MV-4-11 (cell line): Measurements from ENCODE around the gene PLEKHB2.
"Not testable (repeated sequence)": the region's sequence is repeated elsewhere in the genome, so short reads cannot be mapped to it uniquely, and the experiment has no call there.

Experiments used
- DNase-seq: peaks from one replicate; lab custom pipeline; 2025; lab: John Stamatoyannopoulos, UW

The PLEKHB2 gene

DNA sequence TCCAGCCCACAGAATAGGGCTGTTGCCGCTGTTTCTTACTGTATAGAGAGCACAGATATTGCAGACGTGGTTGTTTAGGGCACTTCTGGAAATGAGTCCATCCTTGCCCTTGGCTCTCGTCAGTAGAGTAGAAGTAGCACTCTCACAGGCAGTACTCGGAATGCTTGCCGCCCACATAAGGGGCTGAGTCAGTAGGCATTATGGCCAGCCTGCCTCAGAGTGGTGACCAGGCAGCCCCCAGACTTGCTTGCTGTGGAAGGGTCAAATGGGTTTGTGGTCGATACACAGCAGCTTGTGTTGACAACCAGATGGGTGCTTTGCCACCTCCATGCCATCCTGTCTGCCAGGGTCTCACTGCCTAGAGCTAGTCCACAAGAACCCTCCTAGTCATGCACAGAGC is 38.7 kb downstream of the PLEKHB2 start:
- no peak for DNase-seq

DNA sequence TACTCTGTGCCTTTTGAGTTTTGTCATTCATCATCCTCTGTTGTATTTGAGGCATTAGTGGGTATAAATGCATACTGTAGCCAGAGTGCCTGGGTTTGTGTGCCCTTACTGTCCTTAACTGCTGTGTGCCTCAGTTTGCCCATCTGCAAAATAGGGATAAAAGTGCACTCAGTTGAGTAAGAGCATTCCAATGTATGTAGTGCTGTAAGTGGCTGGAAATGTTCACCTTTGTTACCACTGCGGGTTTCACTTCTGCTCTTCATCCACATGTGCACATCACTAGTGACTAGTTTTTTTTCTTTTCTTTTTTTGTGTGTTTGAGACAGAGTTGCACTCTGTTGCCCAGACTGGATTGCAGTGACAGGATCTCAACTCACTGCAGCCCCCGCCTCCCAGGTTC is 39.9 kb downstream of the PLEKHB2 start:
- peak; percentile 66 for DNase-seq

DNA sequence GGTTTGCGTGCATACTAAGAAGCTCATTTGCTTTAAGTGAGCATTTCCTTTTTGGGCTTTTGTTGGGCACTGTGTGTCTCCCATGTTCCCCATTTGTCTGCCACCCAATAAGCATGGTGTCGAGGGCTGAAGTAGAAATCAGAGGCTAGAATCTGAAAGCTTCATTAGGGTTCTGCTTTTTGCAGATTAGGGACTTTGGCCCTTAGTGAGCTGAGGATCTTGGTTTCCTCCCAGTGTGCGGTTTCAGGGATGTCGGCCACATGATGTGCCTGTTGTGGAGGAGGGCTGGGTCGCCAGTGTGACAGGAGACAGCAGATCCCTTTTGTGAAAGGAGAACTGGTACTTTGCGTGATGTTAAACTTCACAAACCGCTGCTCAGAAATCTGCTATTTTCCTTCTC is 41.1 kb downstream of the PLEKHB2 start:
- DNase-seq = peak; percentile 99

DNA sequence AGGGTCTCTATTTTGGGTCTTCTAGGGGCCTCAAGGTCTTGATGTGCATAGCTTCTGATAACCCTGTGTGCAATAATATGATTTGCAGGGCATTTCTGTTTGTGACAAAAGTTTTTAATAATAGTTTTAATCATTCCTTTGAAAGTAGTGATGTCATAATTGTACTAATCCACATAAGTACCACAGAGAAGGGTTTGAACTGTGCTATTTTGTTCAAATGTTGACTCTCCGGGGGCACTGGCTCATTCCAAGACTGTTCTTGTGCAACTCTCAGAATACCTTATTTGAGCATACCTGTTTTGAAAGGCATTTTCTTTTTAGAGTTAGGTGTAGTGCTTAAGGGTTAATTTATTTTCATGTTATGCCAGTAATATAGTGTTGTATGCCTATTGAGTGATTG is 41.6 kb downstream of the PLEKHB2 start:
- DNase-seq = no peak

DNA sequence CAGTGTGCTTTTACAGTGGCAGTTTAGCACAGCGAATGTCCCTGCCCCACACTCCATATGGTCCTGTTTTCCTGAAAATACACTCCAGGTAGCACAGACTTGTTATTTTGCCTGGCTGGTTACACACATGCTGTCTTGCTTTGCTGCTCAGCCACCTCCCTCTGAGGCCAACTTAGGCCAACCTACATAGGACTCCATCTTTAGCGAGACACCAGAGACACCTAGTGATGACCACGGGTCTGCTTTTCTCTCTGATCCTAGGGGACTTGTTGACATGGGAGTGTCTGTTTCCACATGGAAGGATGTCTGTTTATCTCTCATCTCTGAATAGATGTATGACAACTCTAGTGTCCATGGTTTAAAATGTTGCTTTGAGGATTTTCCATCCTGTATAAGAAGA is 43.3 kb downstream of the PLEKHB2 start:
- no peak for DNase-seq

DNA sequence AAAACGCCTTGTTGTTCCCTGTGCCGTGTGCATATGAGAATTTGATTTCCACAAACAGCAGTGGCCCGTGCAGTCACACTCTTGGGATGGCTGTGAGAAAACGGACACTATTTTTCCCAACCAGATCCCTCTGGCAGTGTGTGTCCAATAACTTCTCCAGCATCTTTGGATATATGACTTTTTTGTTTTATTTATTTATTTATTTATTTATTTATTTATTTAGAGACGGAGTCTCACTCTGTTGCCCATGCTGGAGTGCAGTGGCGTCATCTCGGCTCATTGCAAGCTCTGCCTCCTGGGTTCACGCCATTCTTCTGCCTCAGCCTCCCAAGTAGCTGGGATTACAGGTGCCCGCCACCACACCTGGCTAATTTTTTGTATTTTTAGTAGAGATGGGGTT is 45.0 kb downstream of the PLEKHB2 start:
- DNase-seq = not testable (repeated sequence)

DNA sequence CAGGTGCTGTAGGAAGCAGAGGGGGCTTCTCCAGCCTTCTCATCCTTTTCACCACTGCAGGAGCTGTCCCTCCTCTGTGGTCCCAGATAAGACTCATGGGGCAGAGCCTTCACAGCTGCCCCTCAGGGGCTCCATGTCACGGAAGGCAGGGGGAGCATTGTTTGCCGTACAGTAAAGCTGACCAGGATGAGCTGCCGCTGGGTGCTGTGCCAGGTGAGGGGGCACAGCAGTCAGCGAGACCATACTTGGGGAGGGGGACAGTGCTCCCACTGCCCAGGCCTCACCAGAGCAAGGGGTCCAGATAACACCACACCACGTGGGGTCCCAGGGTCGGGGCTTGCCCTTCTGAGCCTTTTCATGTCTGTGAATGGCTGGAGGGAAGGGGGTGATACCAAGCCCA is 46.3 kb downstream of the PLEKHB2 start:
- DNase-seq = no peak

DNA sequence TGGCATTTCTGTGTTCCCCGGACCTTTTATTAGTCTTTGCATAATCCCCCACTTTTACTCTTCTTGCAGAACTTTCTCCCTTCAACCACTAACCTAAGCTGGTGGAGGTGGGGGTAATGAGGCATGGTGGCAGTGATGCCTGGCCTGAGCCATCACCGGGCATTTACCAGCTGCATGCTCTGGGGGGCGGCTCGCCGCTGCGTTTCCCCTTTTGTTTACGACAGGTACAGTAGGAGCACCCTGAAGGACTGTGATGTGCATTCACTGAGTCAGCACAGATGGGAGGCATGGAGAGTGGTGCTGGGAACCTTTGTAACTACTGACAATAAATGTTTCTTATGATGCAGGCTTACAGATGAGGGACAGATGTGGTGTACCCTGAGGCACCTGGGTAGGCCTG is 46.9 kb downstream of the PLEKHB2 start:
- no peak for DNase-seq

DNA sequence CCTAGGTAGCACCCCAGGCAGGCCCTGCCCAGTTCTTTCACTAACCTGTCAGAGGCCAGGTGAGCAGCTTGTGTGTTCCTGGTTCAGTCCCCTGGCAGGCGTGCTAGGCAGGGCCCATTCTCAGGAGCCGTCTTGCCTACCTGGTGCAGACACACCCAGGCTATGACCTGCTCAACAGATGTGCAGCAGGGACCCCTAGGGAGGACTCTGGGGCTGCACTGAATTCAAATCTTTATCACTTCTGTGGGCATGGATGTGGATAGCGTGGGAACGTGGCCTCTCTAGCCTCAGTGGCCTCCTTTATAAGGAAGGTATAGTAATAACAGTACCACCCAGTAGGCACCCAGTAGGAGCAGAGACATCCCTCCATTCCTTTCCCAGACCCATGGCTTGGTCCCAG is 48.4 kb downstream of the PLEKHB2 start:
- no peak for DNase-seq

DNA sequence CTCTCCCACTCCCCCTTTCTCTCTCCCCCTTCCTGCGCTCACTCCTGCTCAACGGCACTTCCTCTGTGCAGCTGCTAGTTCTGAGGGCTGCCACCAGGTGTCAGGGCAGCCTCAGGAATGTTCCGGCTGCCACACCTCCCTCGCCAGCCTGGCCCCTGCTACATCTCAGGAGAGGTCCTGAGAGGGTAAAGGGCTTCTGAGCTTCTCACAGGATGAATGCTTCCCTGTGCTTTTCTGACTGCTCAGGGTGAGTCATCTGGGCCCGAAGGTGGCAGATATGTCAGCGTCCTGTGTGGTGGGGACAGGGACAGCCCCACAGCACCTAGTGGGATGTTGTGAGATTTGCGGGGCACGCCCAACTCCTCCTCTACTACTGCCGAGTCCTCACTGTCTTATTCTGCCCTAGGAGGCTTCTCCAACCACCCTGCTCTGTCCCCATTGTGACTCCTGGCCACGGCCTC is 49.0 kb downstream of the PLEKHB2 start:
- peak; percentile 48 for DNase-seq

DNA sequence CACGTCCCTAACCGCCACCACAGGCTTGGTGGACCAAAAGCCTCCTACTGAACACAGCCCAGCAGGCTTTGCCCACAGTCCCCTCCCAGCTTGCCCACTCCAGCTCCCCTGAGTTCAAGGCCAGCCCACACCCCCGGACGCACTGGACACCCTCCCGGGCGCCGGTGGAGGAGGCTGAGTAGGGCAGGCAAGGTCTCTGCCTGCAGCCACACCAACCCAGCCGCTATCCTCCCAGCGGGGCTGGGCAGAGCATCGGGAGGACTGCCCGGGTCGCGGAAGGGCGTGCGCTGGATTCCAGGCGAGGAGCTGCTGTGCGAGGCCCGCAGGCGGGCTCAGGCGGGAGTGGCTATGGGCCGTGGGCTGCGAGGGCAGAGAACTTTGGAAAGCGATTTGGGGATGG is 49.5 kb downstream of the PLEKHB2 start:
- DNase-seq = no peak

DNA sequence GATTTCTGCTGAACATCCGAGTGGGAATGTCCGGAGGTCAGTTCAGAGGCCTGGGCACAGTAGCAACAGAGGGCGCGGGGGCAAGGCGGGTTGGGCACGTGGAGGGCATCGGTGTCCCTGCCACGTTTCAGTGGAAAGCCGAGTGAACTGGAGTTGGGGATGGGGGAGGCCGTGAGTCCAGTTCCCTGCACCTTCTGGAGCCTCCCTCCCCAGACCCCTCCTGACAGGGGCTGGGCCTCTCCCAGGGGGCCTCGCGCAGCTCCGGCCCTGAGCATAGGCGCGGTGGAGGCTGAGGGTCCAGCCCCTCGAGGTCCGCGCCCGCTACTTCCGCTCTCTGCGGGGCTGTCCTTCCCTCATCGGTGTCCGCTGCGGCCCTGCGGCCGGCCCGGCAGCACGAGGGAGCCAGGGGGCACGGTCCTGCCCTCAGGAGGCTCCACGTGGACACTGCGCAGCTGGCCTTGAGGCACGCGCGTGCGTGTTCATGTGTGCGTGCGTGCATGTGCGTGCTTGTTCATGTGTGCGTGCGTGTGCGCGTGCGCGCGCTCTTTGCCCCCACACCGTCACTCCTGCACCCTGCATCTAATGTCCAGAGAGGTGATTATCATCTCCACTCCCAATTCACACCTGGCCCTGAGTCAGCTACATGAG is 50.2 kb downstream of the PLEKHB2 start:
- DNase-seq = no peak

DNA sequence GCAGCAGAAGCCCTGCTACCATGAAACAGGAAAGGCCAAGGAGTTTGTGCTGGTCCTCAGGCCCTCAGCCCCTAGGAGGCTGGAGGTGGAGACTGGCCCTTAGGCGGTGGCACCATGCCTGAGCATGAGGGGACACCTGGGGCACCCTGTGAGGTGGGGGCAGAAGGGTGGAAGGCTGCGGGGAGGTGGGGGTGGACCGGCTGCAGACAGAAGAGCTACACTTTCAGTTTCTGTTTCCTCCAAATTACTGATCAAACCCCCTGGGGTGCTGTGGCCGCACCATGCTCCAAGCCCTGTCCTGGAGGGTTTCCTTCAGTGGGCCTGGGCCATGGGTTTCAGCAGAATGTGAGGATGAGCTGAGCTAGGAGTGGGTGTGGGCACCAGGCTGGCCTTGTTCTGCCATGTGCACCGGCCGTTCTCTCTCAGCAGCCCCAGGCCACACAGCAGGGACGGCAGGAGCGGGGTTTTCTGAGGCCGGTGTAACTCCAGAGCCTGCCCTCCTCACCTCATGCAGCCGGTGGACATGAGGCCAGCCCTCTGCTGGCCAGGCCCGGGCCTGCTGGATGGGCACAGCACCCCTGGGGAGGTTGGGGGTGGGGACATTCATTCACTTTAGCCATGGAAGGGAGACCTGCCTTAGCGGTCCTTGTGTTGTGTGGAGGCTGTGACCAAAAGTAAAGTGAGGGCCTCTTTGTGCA is 51.5 kb downstream of the PLEKHB2 start:
- no peak for DNase-seq

DNA sequence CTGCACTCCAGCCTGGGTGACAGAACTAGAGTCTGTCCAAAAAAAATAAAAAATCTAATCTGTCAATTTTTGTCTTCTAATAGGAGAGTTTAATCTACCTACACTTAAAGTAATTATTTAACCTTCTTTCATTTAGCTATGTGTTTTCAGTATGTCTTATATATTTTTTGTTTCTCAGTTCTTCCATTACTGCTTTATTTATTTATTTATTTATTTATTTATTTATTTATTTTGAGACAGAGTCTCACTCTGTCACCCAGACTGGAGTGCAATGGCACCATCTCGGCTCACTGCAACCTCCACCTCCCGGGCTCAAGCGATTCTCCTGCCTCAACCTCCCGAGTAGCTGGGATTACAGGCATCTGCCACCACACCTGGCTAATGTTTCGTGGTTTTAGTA is 60.4 kb downstream of the PLEKHB2 start:
- DNase-seq = not testable (repeated sequence)

DNA sequence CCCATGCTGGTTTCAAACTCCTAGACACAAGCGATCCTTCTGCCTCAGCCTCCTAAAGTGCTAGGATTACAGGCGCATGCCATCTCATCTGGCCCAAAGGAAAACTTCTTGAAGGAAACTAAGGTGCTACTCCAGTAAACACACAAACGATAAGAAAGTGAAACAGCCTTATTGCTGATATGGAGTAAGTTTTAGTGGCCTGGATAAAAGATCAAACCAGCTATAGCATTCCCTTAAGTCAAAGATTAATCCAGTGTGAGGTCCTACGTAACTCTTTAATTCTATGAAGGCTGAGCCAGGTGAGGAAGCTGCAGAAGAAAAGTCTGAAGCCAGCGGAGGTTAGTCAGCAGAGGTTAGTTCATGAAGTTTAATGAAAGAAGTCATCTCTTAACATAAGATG is 63.4 kb downstream of the PLEKHB2 start:
- no peak for DNase-seq

DNA sequence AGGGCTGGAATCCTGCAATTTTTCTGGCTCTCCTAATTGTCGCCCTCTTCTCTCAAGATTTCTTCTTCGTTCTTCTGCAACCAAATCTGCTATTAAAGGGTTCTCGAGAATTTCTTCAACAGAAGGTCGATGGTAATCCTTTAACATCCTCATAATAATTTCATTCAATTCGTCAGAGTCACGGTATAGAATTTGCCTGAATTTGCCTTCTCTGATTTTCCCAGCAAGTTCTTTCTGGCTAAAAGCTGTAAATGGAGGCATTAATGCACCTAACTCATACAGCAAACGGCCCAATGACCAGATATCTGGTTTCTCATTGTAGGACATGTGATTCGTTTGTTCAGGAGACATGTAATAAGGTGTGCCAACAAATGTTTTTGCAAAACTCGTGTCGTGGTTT is 72.9 kb downstream of the PLEKHB2 start:
- not testable (repeated sequence) for DNase-seq

DNA sequence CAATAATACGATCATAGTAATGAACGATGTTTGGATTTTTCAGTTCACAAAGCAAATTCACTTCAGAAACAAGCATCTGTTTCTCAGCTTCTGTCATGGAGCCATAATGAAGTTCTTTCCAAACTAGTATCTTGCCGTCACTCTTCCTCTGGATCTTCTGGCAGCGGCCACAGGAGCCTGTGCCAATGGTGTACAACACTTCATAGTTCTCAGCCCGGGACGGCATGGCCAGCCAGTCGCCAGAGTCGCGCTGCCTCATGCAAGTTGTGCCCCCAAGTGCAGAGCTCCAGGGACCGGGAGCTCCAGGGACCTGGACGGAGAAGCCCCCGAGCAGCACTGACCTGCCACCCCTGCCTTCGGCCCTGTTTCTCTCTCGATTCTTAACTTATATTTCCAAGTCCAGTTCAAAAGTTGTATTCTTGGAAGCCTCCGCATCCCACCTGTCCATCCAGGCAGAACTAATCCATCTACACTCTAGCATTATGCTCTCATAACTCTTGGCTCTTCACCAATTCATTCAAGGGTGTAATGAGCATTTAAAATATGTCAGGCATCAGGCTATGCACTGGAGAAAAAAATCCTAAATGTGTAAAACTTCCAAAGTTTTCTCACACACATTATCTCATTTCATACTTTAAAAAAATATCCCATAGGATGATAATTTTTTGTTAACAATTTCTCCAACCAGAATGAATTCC is 73.7 kb downstream of the PLEKHB2 start:
- DNase-seq = not testable (repeated sequence)

DNA sequence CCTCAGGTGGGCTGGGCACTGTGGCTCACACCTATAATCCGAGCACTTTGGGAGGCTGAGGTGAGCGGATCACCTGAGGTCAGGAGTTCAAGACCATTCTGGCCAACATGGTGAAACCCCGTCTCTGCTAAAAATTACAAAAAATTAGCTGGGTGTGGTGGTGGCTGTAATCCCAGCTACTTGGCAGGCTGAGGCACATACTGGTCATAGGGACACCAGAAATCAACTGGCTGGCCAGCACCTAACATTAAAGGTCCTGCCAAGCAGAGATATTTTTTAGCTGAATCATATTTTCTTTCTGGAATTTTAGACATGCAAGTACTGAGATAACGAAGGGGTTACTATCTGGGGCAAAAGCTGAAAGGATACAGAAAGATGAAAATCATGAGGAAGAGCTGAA is 76.3 kb downstream of the PLEKHB2 start:
- DNase-seq = not testable (repeated sequence)

DNA sequence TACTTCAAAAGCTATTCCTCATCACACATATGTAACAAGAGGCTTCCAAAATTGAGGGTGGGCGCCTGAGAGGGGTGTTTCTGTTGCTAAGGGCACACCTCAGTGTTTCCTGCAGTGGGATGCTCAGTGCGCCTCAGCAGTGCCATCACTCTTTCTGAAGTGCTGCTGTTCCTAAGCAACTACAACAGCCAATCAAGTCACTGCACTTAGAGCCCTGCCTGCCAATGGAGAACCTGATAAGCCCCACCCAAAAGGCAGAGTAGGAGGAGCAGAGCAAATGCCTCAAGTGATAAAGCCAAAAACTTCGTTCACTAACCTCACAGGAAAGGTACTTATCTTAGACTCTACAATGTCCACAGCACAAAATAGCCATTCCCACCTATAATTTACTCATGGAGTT is 88.3 kb downstream of the PLEKHB2 start:
- DNase-seq = not testable (repeated sequence)

DNA sequence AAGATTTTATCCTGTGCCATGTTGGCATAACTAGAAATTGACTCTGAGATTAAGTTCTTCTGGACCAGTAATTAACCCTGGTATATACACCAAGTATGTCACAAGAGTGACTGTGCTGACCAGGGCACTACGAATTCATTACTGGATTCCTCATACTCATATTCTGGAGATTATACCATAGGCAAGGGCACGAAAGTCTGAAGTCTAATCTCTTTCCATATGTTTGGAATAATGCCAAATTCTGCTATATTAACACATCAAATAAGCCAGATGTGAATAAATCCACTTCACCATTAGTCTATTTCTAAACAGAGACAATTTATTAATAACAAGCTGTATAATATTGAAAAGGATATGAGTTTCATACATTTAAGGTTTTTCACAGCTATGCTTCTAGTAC is 91.0 kb downstream of the PLEKHB2 start:
- DNase-seq = not testable (repeated sequence)
